Peyer's patch (tissue), 4 donors: ENCODE results near the gene ARID5A.

ENCODE experiments used
- POLR2A ChIP-seq, 2 donors: fragments of 450-650 bp; IDR thresholded peaks; one replicate each; pipeline ENCODE4 v1.5.1; 2017; ENCODE audit warnings: antibody characterized with exemption in 2 of 2, mild to moderate bottlenecking in 2 of 2, moderate library complexity in 2 of 2
- TF ChIP-seq, protein P1 (sequence below), 6 experiments: fragments of 450-650 bp in 4 of 6; fragments of 200-600 bp in 2 of 6; sonication (generic) in 1 of 6; IDR thresholded peaks; one replicate each; pipeline ENCODE4 v1.5.1; 2017 to 2019; ENCODE audit warnings: antibody characterized with exemption in 6 of 6, mild to moderate bottlenecking in 3 of 6, moderate library complexity in 1 of 6

DNA sequence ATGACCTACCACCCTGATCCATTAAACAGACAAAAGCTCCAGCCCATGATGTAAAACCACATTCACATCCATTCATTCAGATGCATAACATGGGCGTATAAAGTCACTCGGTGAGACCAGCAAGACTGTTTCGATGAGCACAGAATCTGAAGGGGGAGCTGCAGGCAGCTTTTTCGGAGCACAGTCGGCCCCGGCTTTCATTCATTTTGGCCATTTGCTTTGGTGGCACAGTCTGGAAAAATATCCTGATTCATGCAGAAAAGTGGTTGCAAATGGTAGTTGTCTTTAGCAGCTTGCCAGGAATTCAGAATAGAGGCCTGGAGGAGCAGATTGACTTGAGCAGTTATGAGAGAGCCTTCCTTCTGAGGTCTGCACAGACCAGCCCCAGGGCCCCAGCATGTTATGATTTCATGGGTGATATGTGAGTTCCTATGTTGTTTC, 11.2 kb downstream of the ARID5A start:
- TF ChIP-seq POLR2A (IDR thresholded peaks at IDR 0.05), result no peak
- TF ChIP-seq, protein P1, sequence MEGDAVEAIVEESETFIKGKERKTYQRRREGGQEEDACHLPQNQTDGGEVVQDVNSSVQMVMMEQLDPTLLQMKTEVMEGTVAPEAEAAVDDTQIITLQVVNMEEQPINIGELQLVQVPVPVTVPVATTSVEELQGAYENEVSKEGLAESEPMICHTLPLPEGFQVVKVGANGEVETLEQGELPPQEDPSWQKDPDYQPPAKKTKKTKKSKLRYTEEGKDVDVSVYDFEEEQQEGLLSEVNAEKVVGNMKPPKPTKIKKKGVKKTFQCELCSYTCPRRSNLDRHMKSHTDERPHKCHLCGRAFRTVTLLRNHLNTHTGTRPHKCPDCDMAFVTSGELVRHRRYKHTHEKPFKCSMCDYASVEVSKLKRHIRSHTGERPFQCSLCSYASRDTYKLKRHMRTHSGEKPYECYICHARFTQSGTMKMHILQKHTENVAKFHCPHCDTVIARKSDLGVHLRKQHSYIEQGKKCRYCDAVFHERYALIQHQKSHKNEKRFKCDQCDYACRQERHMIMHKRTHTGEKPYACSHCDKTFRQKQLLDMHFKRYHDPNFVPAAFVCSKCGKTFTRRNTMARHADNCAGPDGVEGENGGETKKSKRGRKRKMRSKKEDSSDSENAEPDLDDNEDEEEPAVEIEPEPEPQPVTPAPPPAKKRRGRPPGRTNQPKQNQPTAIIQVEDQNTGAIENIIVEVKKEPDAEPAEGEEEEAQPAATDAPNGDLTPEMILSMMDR (IDR thresholded peaks at IDR 0.05), result no peak
